Fibroblast of gingiva (primary cell): Measurements from ENCODE around the gene CEP162.
"Not testable (repeated sequence)": the region's sequence is repeated elsewhere in the genome, so short reads cannot be mapped to it uniquely, and the experiment has no call there.

Experiments used
- DNase-seq: peaks from one replicate; pipeline ENCODE4 v3.0.0-alpha.2; 2011; ENCODE audit warnings: low read depth

The CEP162 gene

GRCh38 chr6:84084705-84085104 is 142.7 kb downstream of the CEP162 start:
- DNase-seq, result not testable (repeated sequence)

GRCh38 chr6:84082689-84083265 is 144.7 kb downstream of the CEP162 start:
- no peak for DNase-seq

- no peak for DNase-seq
These were observed 146.2 kb downstream of the CEP162 start for GRCh38 chr6:84081222-84081621.

- no peak for DNase-seq
These were observed 149.1 kb downstream of the CEP162 start for GRCh38 chr6:84078335-84078734.

GRCh38 chr6:84077645-84078044 is 149.8 kb downstream of the CEP162 start:
- no peak for DNase-seq

- DNase-seq, result no peak
These were observed 152.3 kb downstream of the CEP162 start for GRCh38 chr6:84074988-84075781.
